IgD-negative memory B cell (primary cell): ENCODE measurements around the gene MAOA. TPM values are rescaled to one million over a fixed set of nuclear protein-coding genes. Genes with fewer than 3 reads are reported as not detected.
A peak's percentile ranks its signal among the peaks of the same experiment; 100 is the strongest.

Experiments
- H3K27ac Mint-ChIP-seq, 3 donors: one replicate each; pipeline ENCODE4 v1.8.0; 2020 to 2022; ENCODE audit warnings: mild to moderate bottlenecking in 3 of 3, mixed read lengths in 3 of 3, moderate library complexity in 1 of 3
- H3K27me3 Mint-ChIP-seq: one replicate; pipeline ENCODE4 v1.8.0; 2021; ENCODE audit warnings: mixed read lengths
- H3K36me3 Mint-ChIP-seq: one replicate; pipeline ENCODE4 v1.8.0; 2020; ENCODE audit warnings: mild to moderate bottlenecking, mixed read lengths
- H3K4me1 Mint-ChIP-seq, 3 donors: one replicate each; pipeline ENCODE4 v1.8.0; 2020 to 2022; ENCODE audit warnings: mixed read lengths in 3 of 3, mild to moderate bottlenecking in 1 of 3
- H3K4me3 Mint-ChIP-seq, 4 donors: one replicate each; pipeline ENCODE4 v1.8.0; 2020 to 2022; ENCODE audit warnings: mild to moderate bottlenecking in 4 of 4, mixed read lengths in 4 of 4, moderate library complexity in 3 of 4
- H3K9me3 Mint-ChIP-seq, 3 donors: one replicate each; pipeline ENCODE4 v1.8.0; 2020 to 2021; ENCODE audit warnings: mixed read lengths in 3 of 3, mild to moderate bottlenecking in 1 of 3
- polyA plus RNA-seq: library from polyadenylated mRNA; unstranded; fragments of 300-500 nt; fragmentation: Illumina TruSeq; gene quantifications from one replicate; pipeline ENCODE4 v1.2.3, GENCODE V29; 2021

The MAOA gene
- polyA plus RNA-seq, 1 donor from 2014 or later, result not detected

GRCh38 chrX:43679778-43680177, 23.7 kb downstream of the MAOA start:
- Mint-ChIP-seq H3K9me3 (no peaks in the 10 kb centered on the region), H3K36me3 (no peaks in the 10 kb centered on the region), H3K27ac (no peak overlapping the region)

GRCh38 chrX:43682726-43683125, 26.6 kb downstream of the MAOA start:
- peaks cover 7% of the 10 kb centered on the region for H3K27me3 Mint-ChIP-seq
- no peaks in the 10 kb centered on the region for H3K9me3 Mint-ChIP-seq
- no peak overlapping the region for H3K4me3 Mint-ChIP-seq
- no peaks in the 10 kb centered on the region for H3K36me3 Mint-ChIP-seq
- no peaks in the 10 kb centered on the region for H3K4me1 Mint-ChIP-seq
- H3K27ac Mint-ChIP-seq, result no peak overlapping the region

More at GRCh38 chrX:43679778-43680177, 23.7 kb downstream of the MAOA start:
- peaks cover 7% of the 10 kb centered on the region for H3K27me3 Mint-ChIP-seq
- H3K4me3 Mint-ChIP-seq, result no peak overlapping the region
- no peaks in the 10 kb centered on the region for H3K4me1 Mint-ChIP-seq

GRCh38 chrX:43685221-43685620, 29.1 kb downstream of the MAOA start:
- Mint-ChIP-seq H3K4me1 (no peaks in the 10 kb centered on the region), H3K36me3 (peaks cover 1% of the 10 kb centered on the region), H3K27me3 (peaks cover 7% of the 10 kb centered on the region), H3K9me3 (no peaks in the 10 kb centered on the region), H3K4me3 (no peak overlapping the region), H3K27ac (no peak overlapping the region)

GRCh38 chrX:43688586-43688985, 32.5 kb downstream of the MAOA start:
- no peaks in the 10 kb centered on the region for H3K4me1 Mint-ChIP-seq
- no peaks in the 10 kb centered on the region for H3K9me3 Mint-ChIP-seq
- peaks cover 1% of the 10 kb centered on the region for H3K36me3 Mint-ChIP-seq
- no peak overlapping the region for H3K27ac Mint-ChIP-seq
- H3K27me3 Mint-ChIP-seq, result peaks cover 8% of the 10 kb centered on the region
- no peak overlapping the region for H3K4me3 Mint-ChIP-seq

- H3K4me3 Mint-ChIP-seq, result no peak overlapping the region
- H3K36me3 Mint-ChIP-seq, result peaks cover 1% of the 10 kb centered on the region
- peak overlapping the region in 1 of 3 donors; percentile 63 for H3K27ac Mint-ChIP-seq
- H3K4me1 Mint-ChIP-seq, result no peaks in the 10 kb centered on the region
- H3K27me3 Mint-ChIP-seq, result peaks cover 6% of the 10 kb centered on the region
- H3K9me3 Mint-ChIP-seq, result peaks cover 0 to 2% (median 0%) of the 10 kb centered on the region in 3 donors
Observed at GRCh38 chrX:43693602-43694406, 37.7 kb downstream of the MAOA start.

- H3K27ac Mint-ChIP-seq, result no peak overlapping the region
- no peak overlapping the region for H3K4me3 Mint-ChIP-seq
Observed at GRCh38 chrX:43699475-43699874, 43.4 kb downstream of the MAOA start.

GRCh38 chrX:43702079-43702524, 46.0 kb downstream of the MAOA start:
- Mint-ChIP-seq H3K27ac (no peak overlapping the region), H3K36me3 (no peaks in the 10 kb centered on the region)

More at GRCh38 chrX:43699475-43699874, 43.4 kb downstream of the MAOA start:
- Mint-ChIP-seq H3K36me3 (no peaks in the 10 kb centered on the region), H3K9me3 (peaks cover 0 to 2% (median 0%) of the 10 kb centered on the region in 3 donors), H3K4me1 (no peaks in the 10 kb centered on the region), H3K27me3 (peaks cover 4% of the 10 kb centered on the region)

GRCh38 chrX:43702660-43703059, 46.6 kb downstream of the MAOA start:
- Mint-ChIP-seq H3K4me1 (no peaks in the 10 kb centered on the region), H3K27me3 (peaks cover 4% of the 10 kb centered on the region), H3K36me3 (no peaks in the 10 kb centered on the region), H3K9me3 (no peaks in the 10 kb centered on the region), H3K4me3 (no peak overlapping the region), H3K27ac (peak overlapping the region in 1 of 3 donors; percentile 5)

More at GRCh38 chrX:43702079-43702524, 46.0 kb downstream of the MAOA start:
- Mint-ChIP-seq H3K27me3 (peaks cover 4% of the 10 kb centered on the region), H3K9me3 (no peaks in the 10 kb centered on the region), H3K4me1 (no peaks in the 10 kb centered on the region), H3K4me3 (no peak overlapping the region)

- H3K4me3 Mint-ChIP-seq, result no peak overlapping the region
- H3K36me3 Mint-ChIP-seq, result no peaks in the 10 kb centered on the region
- no peak overlapping the region for H3K27ac Mint-ChIP-seq
- no peaks in the 10 kb centered on the region for H3K4me1 Mint-ChIP-seq
- H3K9me3 Mint-ChIP-seq, result no peaks in the 10 kb centered on the region
- peaks cover 4% of the 10 kb centered on the region for H3K27me3 Mint-ChIP-seq
Observed at GRCh38 chrX:43703211-43703791, 47.2 kb downstream of the MAOA start.

- H3K27me3 Mint-ChIP-seq, result peaks cover 3% of the 10 kb centered on the region
- no peak overlapping the region for H3K27ac Mint-ChIP-seq
- no peak overlapping the region for H3K4me3 Mint-ChIP-seq
- no peaks in the 10 kb centered on the region for H3K4me1 Mint-ChIP-seq
- H3K36me3 Mint-ChIP-seq, result no peaks in the 10 kb centered on the region
- H3K9me3 Mint-ChIP-seq, result no peaks in the 10 kb centered on the region
Observed at GRCh38 chrX:43706786-43707370, 50.8 kb downstream of the MAOA start.

- H3K4me3 Mint-ChIP-seq, result no peak overlapping the region
- no peak overlapping the region for H3K27ac Mint-ChIP-seq
- H3K9me3 Mint-ChIP-seq, result peaks cover 0 to under 1% (median 0%) of the 10 kb centered on the region in 3 donors
- no peaks in the 10 kb centered on the region for H3K36me3 Mint-ChIP-seq
- no peaks in the 10 kb centered on the region for H3K4me1 Mint-ChIP-seq
- H3K27me3 Mint-ChIP-seq, result peaks cover 3% of the 10 kb centered on the region
Observed at GRCh38 chrX:43707812-43708548, 51.9 kb downstream of the MAOA start.

GRCh38 chrX:43716144-43716543, 60.0 kb downstream of the MAOA start:
- Mint-ChIP-seq H3K27ac (no peak overlapping the region), H3K4me3 (no peak overlapping the region), H3K36me3 (no peaks in the 10 kb centered on the region), H3K4me1 (no peaks in the 10 kb centered on the region), H3K9me3 (peaks cover 0 to 2% (median 0%) of the 10 kb centered on the region in 3 donors), H3K27me3 (peaks cover 3% of the 10 kb centered on the region)

- Mint-ChIP-seq H3K27me3 (peaks cover 3% of the 10 kb centered on the region), H3K4me1 (no peaks in the 10 kb centered on the region), H3K36me3 (no peaks in the 10 kb centered on the region), H3K9me3 (peaks cover 0 to 2% (median 0%) of the 10 kb centered on the region in 3 donors), H3K27ac (no peak overlapping the region), H3K4me3 (no peak overlapping the region)
Observed at GRCh38 chrX:43716696-43717095, 60.6 kb downstream of the MAOA start.

GRCh38 chrX:43717161-43717560, 61.1 kb downstream of the MAOA start:
- Mint-ChIP-seq H3K36me3 (no peaks in the 10 kb centered on the region), H3K27me3 (peaks cover 3% of the 10 kb centered on the region), H3K27ac (no peak overlapping the region), H3K4me3 (no peak overlapping the region), H3K4me1 (no peaks in the 10 kb centered on the region), H3K9me3 (peaks cover 0 to 3% (median 2%) of the 10 kb centered on the region in 3 donors)

- Mint-ChIP-seq H3K9me3 (peaks cover 0 to 7% (median 1%) of the 10 kb centered on the region in 3 donors), H3K36me3 (no peaks in the 10 kb centered on the region), H3K4me1 (no peaks in the 10 kb centered on the region), H3K27me3 (peaks cover under 1% of the 10 kb centered on the region), H3K27ac (no peak overlapping the region), H3K4me3 (no peak overlapping the region)
Observed at GRCh38 chrX:43718081-43718480, 62.0 kb downstream of the MAOA start.
